CD4-positive, alpha-beta T cell treated with Interleukin-12 subunit alpha and Interleukin-12 subunit beta, for 1 hour (primary cell): ENCODE measurements around the gene APBB1IP.
A peak's percentile ranks its signal among the peaks of the same experiment; 100 is the strongest.
"Not testable (repeated sequence)": the region's sequence is repeated elsewhere in the genome, so short reads cannot be mapped to it uniquely, and the experiment has no call there.

ENCODE experiments used
- DNase-seq: peaks from one replicate; pipeline ENCODE4 v3.0.0-alpha.2; 2020

APBB1IP gene

GRCh38 chr10:26437637-26438461, at the start of gene APBB1IP:
TSS of gene APBB1IP (plus strand) at chr10:26438341. CDS start at chr10:26492327, 53,986 bp downstream.
- DNase-seq: peak; percentile 56

GRCh38 chr10:26389533-26389932, 48.6 kb upstream of the APBB1IP start:
- no peak for DNase-seq

GRCh38 chr10:26391701-26392695, 46.1 kb upstream of the APBB1IP start:
- no peak for DNase-seq

DNA sequence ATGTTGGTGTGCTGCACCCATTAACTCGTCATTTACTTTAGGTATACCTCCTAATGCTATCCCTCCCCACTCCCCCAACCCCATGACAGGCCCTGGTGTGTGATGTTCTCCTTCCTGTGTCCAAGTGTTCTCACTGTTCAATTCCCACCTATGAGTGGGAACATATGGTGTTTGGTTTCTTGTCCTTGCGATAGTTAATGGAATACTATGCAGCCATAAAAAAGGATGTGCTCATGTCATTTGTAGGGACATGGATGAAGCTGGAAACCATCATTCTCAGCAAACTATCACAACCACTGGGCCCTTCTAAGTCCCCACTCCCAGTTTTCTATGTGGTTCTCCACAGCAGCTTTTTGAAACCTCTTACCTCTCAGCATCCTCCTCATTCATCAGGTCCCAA, 39.8 kb upstream of the APBB1IP start:
- not testable (repeated sequence) for DNase-seq

DNA sequence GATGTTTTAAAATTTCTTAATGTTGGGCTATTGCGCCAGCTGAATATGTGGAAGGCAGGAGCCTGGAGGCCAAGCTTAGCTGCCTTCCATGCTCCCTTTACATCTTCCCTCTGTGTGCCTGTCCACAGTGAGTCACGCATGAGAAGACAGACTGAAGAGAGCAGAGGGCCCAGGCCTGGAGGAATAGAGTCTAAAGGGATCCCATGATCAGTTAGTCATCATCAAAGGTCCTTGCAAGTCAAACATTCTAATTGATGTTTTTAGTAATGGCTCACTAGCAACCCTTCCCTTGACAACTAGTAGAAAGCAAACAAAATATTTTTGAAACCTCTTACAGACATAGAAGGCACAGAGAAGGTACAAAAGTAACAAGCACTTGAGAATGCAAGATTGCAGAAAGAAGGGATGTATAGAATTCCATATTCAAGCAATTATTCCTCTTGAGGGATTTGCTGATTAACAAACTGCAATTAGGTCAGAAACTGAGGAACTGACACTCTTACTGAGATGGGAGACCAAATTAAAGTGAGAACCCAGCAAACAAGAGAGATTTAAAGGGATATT, 30.7 kb upstream of the APBB1IP start:
- no peak for DNase-seq

GRCh38 chr10:26408858-26409494, 29.2 kb upstream of the APBB1IP start:
- no peak for DNase-seq

GRCh38 chr10:26410356-26410755, 27.8 kb upstream of the APBB1IP start:
- DNase-seq: no peak

- DNase-seq: no peak
Measured at GRCh38 chr10:26412932-26413331, 25.2 kb upstream of the APBB1IP start.

- DNase-seq: no peak
Measured at GRCh38 chr10:26413375-26413774, 24.8 kb upstream of the APBB1IP start.

DNA sequence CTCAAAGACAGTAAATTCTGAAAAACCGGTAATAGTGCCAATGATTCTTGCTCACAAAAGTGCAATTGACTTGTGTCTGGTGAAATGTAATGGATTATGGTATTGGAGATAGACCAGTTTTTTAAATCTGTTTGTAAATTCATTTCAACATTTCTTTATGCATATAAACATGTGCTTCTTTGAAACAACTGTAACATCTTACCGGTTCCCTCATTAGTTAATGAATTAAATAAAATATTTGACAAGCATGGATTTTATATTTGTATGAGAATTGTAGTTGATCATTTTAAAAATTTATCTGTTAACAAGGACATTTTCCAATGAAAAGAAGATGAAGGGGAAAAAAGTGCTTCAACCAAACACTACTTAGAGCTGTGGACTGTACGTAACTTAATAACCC, 21.0 kb upstream of the APBB1IP start:
- DNase-seq: no peak

DNA sequence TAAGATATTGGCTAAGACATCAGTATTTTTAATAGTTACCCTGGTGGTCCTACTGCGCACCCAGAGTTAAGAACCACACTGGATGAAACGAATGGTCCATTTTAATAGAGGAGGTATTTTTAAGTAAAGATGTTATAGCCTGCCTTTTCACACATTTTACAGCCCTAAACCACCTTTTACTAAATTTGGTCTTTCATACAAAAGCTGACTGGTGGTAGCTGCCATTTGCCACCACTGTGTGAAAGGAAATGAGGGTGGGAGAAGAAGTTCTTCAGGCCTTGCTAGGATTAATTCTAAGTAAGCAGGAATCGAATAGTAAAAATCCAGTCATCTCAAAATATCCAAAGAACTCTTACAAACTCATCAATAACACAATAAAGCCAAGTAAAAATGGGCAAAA, 15.2 kb upstream of the APBB1IP start:
- no peak for DNase-seq

DNA sequence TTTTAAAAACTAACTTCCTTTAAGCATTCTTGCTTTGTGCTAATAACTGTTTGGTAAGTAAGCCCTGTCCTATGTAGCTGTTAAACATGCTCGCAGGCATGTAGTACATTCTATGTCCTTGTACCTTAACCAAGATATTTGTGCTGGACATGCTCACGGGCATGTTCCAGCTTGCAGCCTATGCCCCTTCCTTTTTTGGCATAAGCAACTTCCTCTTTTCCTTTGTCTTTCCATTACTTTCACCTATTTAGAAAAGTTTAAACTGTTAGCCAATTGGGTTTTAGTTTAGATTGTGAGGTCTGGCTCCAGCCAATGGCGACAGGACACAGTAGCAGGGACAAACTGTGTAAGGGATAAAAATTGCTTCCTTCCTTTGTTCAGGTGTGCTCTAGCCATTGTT, 14.4 kb upstream of the APBB1IP start:
- no peak for DNase-seq

DNA sequence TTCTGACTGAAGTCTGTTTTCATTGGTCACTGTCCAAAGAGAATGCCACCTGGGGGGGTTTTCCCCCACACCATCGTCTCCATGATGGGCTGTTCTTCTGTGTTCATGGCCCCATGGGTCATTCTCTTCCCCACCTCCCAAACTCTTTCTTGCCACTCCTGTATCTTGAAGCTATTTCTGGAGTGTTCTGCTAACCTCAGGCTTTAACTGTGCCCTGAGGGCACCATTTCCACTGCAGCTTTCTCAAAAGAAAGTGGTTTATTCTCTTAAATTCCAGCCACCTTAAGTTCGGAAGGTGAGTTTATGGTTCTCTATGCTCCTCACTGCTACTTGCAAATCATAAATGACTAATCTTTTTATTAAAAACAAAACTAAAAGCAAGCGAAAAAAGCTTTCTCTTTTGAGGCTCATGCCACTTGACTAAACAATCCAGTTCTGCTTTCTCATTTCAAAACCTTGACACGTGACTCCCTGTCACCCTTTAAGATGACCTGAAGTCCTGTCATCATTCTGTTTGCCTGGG, 7.4 kb upstream of the APBB1IP start:
- peak; percentile 52 for DNase-seq

DNA sequence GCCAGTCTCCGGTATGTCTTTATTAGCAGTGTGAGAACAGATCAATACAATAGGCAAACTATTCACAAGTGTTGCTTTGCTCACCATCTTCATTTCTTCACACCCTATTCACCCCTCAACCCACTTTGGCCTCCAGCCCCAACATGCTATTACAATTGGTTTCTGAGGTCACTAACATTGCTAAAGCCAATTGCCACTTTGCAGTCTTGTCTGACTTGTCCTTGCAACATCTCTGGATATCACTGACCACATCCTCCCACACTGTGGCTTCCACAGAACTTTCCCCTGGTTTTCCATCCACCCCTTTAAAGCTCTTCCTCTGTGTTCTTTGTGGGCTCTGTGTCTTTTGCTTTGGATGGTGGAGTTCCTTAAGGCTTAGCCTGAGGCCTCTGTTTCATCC, 5.2 kb upstream of the APBB1IP start:
- DNase-seq: no peak

DNA sequence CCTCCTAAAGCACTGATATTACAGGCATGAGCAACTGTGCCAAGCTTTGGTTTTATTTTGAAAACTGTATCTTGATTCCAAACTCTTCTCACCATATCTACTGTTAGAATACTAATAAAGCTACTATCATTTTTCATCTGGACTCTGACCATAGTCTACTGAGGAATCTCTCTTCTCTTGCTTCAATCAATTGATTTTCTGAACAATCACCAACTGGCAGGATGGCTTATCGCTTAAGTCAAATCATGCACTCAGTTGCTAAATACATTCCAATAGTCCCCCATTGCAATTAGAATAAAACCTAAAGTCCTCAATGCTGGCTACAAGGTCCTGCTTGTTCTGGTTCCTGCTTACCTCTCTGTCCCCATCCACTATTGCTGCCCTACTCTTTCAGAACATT, 2.3 kb upstream of the APBB1IP start:
- no peak for DNase-seq

DNA sequence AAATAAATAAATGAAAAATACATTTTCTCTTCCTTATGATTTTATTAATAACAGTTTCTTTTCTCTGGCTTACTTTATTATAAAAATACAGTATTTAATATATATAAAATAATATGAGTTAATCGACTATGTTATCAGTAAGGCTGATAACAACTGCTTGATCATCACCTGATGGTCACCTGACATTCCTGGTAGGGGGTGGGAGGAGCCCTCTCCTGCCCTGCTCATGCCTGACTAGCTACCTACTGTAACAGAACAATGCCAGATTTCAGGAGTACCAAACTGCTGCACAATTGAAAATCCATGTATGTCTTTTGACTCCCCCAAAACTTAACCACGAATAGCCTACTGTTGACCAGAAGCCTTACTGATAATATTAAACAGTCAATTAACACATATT, 1.3 kb upstream of the APBB1IP start:
- DNase-seq: no peak

DNA sequence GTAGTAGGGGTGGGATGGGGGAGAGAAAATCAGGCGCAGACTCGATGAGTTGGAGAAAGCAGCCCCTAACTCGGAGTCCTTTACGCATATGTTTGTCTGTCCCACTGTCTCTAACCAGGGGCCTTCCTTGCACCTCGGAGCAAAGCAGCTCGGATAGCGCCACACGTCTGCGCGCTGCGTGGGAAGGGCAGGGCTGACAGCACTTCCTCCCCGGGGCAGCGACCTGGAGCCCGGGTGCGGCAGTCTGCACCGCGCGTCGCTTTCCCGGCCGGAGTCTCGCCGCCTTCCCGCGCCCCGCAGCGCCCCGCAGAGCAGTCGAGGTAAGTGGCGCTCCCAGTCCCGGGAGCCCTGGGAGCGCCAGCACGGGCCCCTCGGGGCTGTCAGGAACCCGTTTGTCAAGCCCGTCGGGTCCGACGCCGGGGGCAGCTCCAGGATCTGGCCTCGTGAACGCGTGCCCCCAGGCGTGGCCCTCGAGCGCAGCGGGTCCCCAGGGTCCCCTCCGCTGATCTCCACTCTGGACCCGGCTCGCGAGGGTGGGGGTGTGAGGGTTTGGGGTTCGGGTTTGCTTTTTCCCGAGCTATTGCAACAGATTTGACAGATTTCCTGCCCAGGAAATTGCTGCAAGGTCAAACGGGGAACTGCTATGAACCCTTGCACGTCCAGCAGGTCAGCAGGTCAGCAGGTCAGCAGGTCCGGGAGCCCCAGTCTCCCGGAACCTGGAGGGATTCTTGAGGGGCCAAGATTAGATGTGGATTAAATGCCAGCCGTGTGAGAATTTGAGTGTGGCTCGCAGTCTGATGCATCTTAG, 597 bp downstream of the APBB1IP start:
- peak; percentile 75 for DNase-seq

DNA sequence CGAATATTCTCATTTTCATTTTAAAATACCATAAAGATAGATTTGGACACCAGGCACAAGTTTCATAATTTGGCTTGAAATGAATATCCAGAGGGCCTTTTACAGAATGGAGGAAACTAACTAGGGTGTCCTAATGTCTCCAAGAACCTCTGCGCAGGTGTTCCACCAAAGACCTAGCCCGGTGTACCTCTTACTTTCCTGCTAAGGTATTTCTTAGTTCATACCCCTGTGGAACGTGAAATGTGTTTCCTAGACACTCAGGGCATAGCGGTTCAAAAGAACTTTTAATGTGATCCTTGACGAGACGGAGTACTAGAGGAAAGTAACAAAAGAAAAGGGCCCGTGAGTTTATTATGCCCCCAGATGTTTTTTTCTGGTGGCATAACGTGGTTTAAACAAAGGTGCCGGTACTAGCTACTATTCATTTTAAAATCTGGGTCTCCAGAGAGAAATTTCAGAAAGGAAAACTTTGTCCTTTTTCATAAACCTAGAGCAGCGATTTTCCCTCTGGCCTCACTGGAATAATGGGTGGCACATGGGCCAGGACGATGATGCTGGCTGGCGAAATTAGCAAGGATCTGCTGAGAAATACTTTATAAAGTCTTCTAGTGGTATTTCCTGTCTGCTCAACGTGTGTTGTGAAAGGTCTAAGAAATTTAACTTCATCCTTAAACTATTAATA, 1.4 kb downstream of the APBB1IP start:
- DNase-seq: peak; percentile 37

GRCh38 chr10:26440088-26440470, 1.9 kb downstream of the APBB1IP start:
- DNase-seq: no peak

DNA sequence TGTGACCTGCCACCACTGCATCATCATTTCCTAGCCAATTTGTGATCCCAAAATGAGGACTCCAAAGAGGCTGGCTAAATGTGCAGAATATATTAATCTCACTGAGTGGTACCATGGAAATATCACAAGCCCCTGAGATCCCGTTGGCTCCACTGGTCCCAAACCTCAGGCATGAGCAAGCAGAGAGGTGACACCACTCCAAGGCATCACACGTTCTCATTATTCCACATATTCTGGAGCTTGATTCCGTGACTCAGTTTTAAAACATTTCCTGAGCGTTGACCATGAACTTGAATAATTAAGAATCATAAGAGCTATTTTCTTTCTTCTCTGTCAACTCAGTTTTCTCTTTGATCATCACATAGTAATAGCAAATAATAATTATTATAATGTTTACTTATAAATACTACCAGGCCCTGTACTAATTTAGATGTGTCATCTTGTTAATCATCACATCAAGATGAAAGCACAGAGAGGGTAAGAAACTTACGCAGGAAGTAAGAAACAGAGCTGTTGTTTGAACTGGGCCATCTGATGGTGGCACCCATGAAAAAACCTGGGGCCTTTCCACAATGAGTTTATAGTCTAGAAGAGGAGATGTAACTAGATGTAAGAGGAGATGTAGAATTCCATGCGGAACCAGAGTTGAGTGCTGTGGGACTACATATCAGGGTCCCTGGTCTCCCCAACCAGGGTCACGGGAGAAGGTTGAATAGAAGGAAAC, 3.5 kb downstream of the APBB1IP start:
- peak; percentile 65 for DNase-seq
